AG09309 (cell line): ENCODE data around the gene SPATC1L.

Experiments used
- DNase-seq: peaks from one replicate; pipeline ENCODE4 v3.0.0-alpha.2; 2010; ENCODE audit warnings: low read depth
- H3K4me3 ChIP-seq: 2 replicates; pipeline ENCODE4 v1.5.1; 2011; ENCODE audit warnings: mild to moderate bottlenecking, low read depth, low read length, moderate library complexity; ENCODE audit not compliant: control insufficient read depth
- CTCF ChIP-seq: IDR thresholded peaks from 2 replicates; pipeline ENCODE4 v1.5.1; 2011; ENCODE audit warnings: mild to moderate bottlenecking, low read depth, low read length, inconsistent platforms; ENCODE audit not compliant: insufficient read depth, control insufficient read depth; ENCODE audit errors: missing control alignments

Gene SPATC1L

GRCh38 chr21:46135782-46136395 is 48.4 kb downstream of the SPATC1L start:
- TF ChIP-seq CTCF, result no peak
- H3K4me3 ChIP-seq, result no peak overlapping the region
- DNase-seq, result no peak

- no peak for TF ChIP-seq CTCF
- no peak overlapping the region for H3K4me3 ChIP-seq
- no peak for DNase-seq
Measured at GRCh38 chr21:46131838-46132651, 52.2 kb downstream of the SPATC1L start.

- no peak overlapping the region for H3K4me3 ChIP-seq
- TF ChIP-seq CTCF, result no peak
- DNase-seq, result no peak
Measured at GRCh38 chr21:46131588-46131837, 52.7 kb downstream of the SPATC1L start.

GRCh38 chr21:46130831-46131587 is 53.2 kb downstream of the SPATC1L start:
- DNase-seq, result no peak
- no peak overlapping the region for H3K4me3 ChIP-seq
- TF ChIP-seq CTCF, result no peak

GRCh38 chr21:46129846-46130651 is 54.2 kb downstream of the SPATC1L start:
- no peak for DNase-seq
- H3K4me3 ChIP-seq, result no peak overlapping the region
- no peak for TF ChIP-seq CTCF

- TF ChIP-seq CTCF, result no peak
Measured at GRCh38 chr21:46128933-46129571, 55.2 kb downstream of the SPATC1L start.

More at GRCh38 chr21:46128933-46129571, 55.2 kb downstream of the SPATC1L start:
- DNase-seq, result no peak
- H3K4me3 ChIP-seq, result no peak overlapping the region
